T follicular helper cell (primary cell): ENCODE measurements around the gene CES4A.
"Not testable (repeated sequence)": the region's sequence is repeated elsewhere in the genome, so short reads cannot be mapped to it uniquely, and the experiment has no call there.

Experiments used
- DNase-seq: peaks from one replicate; pipeline ENCODE4 v3.0.0-alpha.2; 2020; ENCODE audit warnings: low read depth
- total RNA-seq, 2 experiments: gene quantifications; one replicate each; lab custom pipeline; 2026; lab: John Stamatoyannopoulos, UW

The CES4A gene
- 8.8 to 20.0 reads per million in 2 experiments for total RNA-seq

GRCh38 chr16:66988197-66988788 is at the start of gene CES4A:
TSS of gene CES4A (plus strand) at chr16:66988589. CDS start at chr16:66988773, 184 bp downstream.
- DNase-seq = no peak

- no peak for DNase-seq
Observed at GRCh38 chr16:66939366-66939765, 49.0 kb upstream of the CES4A start.

DNA sequence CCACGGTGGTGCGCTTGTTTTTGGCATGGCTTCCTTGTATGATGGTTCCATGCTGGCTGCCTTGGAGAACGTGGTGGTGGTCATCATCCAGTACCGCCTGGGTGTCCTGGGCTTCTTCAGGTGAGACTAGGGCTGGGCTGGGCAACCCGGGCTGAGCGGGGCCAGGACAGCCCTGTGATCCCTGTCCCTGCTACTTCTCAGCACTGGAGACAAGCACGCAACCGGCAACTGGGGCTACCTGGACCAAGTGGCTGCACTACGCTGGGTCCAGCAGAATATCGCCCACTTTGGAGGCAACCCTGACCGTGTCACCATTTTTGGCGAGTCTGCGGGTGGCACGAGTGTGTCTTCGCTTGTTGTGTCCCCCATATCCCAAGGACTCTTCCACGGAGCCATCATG is 48.2 kb upstream of the CES4A start:
- DNase-seq = no peak

- DNase-seq = no peak
Observed at GRCh38 chr16:66942981-66943380, 45.4 kb upstream of the CES4A start.

DNA sequence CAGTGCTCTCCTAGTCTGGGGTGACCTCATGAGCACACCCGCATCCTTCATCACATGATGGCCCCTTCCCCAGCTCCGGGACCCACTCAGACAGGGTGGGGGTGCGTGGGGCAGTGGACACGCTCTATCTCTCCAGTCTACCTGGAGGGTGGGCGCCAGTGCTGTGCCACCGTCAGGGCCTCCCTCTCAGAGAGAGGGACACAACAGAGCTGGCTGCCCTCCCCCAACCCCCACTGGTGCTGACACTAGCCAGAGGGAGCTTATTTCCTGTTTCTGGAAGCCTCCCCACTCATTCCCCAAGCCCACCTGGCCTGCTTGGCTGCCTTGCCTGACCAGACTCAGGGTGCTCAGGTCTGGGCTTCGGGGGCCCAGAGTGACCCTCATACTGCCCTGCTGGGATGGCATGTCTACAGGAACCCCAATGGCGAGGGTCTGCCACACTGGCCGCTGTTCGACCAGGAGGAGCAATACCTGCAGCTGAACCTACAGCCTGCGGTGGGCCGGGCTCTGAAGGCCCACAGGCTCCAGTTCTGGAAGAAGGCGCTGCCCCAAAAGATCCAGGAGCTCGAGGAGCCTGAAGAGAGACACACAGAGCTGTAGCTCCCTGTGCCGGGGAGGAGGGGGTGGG is 44.8 kb upstream of the CES4A start:
- DNase-seq = no peak

- DNase-seq = no peak
Observed at GRCh38 chr16:66944054-66944441, 44.3 kb upstream of the CES4A start.

- DNase-seq = not testable (repeated sequence)
Observed at GRCh38 chr16:66944971-66945370, 43.4 kb upstream of the CES4A start.

GRCh38 chr16:66945939-66946338 is 42.5 kb upstream of the CES4A start:
- DNase-seq = no peak

- no peak for DNase-seq
Observed at GRCh38 chr16:66946541-66946940, 41.8 kb upstream of the CES4A start.

GRCh38 chr16:66946974-66947301 is 41.5 kb upstream of the CES4A start:
- DNase-seq = no peak

DNA sequence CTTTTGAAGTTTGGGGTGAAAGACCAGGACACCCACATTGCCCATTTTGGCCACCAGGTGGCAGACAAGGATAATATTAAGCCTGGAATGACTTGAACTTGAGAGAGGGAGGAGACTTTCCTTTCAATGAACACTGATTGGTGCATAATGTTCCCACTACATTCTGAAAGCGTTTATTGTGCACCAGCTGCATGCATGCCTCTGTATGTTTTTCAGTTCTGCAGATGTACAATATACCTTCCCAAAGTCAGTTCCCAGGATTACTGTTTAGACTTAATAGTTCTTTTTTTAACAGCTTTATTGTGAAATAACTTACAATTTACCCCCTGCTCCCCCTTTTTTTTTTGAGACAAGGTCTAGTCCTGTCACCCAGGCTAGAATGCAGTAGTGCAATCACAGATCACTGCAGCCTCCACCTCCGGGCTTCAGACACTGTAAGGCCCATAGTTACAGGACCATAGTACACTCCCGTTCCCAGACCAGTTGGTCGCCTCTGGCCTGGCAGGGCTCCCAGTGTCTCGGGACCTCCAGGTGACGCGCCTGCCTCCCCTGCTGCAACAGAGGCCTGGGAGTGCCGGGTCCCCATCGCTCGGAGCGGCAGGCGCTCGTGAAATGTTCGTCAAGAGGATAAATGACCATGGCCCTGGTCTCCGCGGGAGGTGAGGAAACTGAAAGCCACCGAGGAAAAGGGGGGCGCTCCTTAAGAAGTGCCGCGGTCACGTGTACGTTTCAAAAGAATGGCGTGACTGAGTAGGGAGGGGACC is 40.9 kb upstream of the CES4A start:
- peak; percentile 78 for DNase-seq

DNA sequence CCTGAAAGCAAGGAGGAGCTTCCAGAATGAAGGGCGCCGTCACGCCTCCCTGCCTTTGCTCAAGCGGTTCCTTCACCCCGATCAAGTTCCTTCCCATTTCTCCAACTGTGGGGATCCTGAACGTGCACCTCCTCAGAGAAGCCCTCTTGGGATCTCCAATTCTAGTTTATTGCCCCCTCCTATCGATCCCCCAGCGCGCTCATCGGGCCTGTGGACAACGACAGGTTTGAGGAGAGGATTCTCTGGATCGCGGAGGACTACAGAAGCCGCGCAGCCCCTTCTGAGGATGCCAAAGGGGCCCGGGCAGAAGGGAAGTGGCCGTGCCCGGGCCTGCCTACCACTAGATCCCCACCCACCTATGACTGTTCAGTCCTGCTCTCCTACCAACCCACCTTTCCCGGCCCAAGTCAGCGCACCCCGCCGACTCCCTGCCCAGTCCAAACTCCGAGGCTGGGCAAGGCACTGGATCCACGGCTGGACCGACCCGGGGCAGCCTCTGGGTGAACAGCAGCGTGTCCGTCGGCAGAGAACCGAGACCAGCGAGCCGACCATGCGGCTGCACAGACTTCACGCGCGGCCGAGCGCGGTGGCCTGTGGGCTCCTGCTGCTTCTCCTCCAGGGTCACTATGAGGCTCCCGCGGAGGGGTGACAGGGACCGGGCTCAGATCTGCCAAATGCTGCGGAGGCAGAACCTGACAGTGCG is 40.1 kb upstream of the CES4A start:
- no peak for DNase-seq

GRCh38 chr16:66948837-66949225 is 39.6 kb upstream of the CES4A start:
- DNase-seq = no peak

DNA sequence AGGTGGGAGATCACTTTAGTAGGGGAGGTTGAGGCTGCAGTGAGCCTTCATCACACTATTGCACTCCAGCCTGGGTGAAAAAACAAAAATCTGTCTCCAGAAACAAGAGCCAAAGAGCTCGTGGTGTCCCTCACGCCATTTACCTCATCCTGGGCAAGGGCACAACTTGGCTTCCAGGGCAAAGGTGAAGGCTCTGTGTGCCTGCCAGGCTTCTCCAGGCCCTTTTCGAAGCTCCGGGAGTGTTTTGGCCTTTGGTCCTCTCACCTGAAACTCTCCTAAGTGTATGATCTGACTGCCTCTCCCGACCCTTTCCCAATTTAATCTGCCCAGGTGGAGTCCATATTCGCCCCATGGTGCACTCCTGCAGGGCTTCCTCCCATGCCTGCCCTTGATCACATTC is 38.9 kb upstream of the CES4A start:
- DNase-seq = no peak

GRCh38 chr16:66950437-66950836 is 38.0 kb upstream of the CES4A start:
- DNase-seq = no peak

DNA sequence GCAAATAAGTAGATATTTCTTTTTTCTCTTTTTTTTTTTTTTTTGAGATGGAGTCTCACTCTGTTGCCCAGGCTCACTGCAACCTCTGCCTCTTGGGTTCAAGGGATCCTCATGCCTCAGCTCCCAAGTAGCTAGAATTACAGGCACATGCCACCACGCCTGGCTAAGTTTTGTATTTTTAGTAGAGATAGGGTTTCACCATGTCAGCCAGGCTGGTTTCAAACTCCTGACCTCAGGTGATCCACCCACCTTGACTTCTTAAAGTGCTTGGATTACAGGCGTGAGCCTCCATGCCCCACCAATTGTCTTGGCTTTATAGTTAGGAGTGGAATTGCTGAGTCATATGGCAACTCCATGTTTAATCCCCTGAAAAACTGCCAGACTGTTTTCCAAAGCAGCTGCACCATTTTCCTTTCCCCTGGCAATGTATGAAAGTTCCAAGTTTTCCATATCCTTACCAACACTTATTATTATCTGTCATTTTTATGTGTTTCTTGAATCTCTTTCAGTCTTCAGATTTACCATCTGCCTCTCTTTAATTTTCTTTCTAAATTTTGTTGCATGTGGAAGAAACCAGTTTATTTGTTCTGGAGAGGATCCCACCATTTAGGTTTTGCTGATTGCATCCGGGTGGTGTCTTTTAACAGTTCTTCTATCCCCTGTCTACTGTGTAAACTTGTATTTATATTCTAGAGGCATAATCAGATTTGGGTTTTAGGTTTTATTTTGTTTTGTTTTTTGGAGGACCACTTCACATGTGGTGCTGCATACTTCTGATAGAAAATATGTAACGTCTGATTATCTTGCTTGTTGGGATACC is 37.2 kb upstream of the CES4A start:
- no peak for DNase-seq

- no peak for DNase-seq
Observed at GRCh38 chr16:66952430-66953110, 35.8 kb upstream of the CES4A start.

GRCh38 chr16:66953462-66954096 is 34.8 kb upstream of the CES4A start:
- DNase-seq = no peak

GRCh38 chr16:66954097-66954659 is 34.2 kb upstream of the CES4A start:
- DNase-seq = peak; percentile 64

DNA sequence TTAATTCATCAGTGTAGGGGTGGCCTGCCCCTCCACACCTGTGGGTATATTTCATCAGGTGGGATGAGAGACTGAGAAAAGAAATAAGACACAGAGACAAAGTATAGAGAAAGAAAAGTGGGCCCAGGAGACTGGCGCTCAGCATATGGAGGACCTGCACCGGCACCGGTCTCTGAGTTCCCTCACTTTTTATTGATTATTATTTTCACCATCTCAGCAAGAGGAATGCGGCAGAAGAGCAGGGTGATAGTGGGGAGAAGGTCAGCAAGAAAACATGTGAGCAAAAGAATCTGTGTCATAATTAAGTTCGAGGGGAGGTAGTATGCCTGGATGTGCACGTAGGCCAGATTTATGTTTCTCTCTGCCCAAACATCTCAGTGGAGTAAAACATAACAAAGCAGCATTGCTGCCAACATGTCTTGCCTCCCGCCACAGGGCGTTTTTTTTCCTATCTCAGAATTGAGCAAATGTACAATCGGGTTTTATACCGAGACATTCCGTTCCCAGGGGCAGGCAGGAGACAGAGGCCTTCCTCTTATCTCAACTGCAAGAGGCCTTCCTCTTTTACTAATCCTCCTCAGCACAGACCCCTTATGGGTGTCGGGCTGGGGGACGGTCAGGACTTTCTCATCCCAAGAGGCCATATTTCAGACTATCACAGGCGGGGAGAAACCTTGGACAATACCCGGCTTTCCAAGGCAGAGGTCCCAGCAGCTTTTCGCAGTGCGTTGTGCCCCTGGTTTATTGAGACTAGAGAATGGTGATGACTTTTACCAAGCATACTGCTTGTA is 32.8 kb upstream of the CES4A start:
- DNase-seq = not testable (repeated sequence)
